Suprapubic skin (tissue), 4 donors: Measurements from ENCODE around the gene PACSIN2. TPM values are rescaled to one million over a fixed set of nuclear protein-coding genes. Genes with fewer than 3 reads are reported as not detected.

Experiments
- DNase-seq, 2 donors: peaks; one replicate each; pipeline ENCODE4 v3.0.0-alpha.2; 2019; ENCODE audit warnings: low spot score in 2 of 2
- H3K27ac ChIP-seq: fragments of 200-600 bp; sonication (generic); one replicate; pipeline ENCODE4 v1.5.1; 2019
- H3K27me3 ChIP-seq: fragments of 200-600 bp; sonication (generic); one replicate; pipeline ENCODE4 v1.5.1; 2019
- H3K36me3 ChIP-seq: fragments of 200-600 bp; sonication (generic); one replicate; pipeline ENCODE4 v1.5.1; 2019
- H3K4me1 ChIP-seq: fragments of 200-600 bp; sonication (generic); one replicate; pipeline ENCODE4 v1.5.1; 2019
- H3K4me3 ChIP-seq: fragments of 200-600 bp; sonication (generic); one replicate; pipeline ENCODE4 v1.5.1; 2019; ENCODE audit warnings: mild to moderate bottlenecking
- H3K9me3 ChIP-seq: fragments of 200-600 bp; sonication (generic); one replicate; pipeline ENCODE4 v1.5.1; 2019
- CTCF ChIP-seq, 2 donors: fragments of 200-600 bp in 1 of 2; fragments of 450-650 bp in 1 of 2; sonication (generic) in 1 of 2; IDR thresholded peaks; one replicate each; pipeline ENCODE4 v1.5.1; 2016 to 2019; ENCODE audit warnings: antibody characterized with exemption in 2 of 2, mild to moderate bottlenecking in 1 of 2, moderate library complexity in 1 of 2
- EP300 ChIP-seq: sonication (generic); formaldehyde crosslinking; IDR thresholded peaks from one replicate; pipeline ENCODE4 v1.6.1; 2017; ENCODE audit warnings: antibody characterized with exemption
- POLR2A ChIP-seq, 2 donors: fragments of 450-650 bp; IDR thresholded peaks; one replicate each; pipeline ENCODE4 v1.6.1; 2017; ENCODE audit warnings: antibody characterized with exemption in 2 of 2, mild to moderate bottlenecking in 2 of 2, moderate library complexity in 2 of 2
- POLR2AphosphoS5 ChIP-seq, 3 donors: sonication (generic); formaldehyde crosslinking; IDR thresholded peaks; one replicate each; pipeline ENCODE4 v1.6.1; 2017; ENCODE audit warnings: antibody characterized with exemption in 3 of 3
- WGBS: methylation state at CpG from one replicate; pipeline ENCODE4 v1.1.5; 2018; 5-methylcytosine and 5-hydroxymethylcytosine counted together
- total RNA-seq, 4 donors: library from RNA; depleted of rRNA; stranded (reverse); fragments of >200 nt; gene quantifications; one replicate each; pipeline ENCODE4 v1.1.0, GENCODE V29; 2016

Gene PACSIN2
- total RNA-seq, 4 donors from 2014 or later: 38.9 to 74.8 (median 55.3) TPM

DNA sequence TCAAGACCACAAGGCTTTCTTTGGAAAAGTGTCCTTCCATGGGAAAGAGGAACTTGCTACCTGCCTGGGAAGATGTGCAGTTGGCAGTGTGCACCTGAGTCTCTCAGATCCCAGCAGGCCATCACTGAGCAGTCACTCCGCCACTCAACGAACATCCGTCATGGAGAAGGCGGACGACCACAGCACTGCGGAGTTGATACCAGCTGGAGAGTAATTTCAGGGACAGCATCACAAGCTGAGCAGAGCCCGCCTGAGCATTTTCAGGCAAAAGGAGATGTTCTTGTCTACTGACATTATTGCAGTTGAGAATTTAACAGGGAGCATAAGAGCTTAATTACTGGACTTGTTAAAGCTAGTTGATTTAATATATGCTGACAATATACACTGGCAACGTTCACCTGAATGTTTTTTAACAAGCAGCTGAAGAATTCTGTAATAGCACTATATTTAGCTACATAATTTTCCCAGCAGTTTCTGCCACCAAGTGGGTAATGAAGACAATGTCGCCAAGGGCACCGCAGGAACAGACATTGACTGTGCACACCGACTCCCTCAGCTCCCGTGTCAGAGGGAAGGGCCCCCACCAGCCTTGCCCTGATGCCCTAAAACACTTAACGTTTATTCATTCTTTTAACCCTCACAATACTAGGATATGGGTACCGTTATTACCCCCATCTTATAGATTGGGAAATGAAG lies 105.4 kb downstream of the PACSIN2 start:
- WGBS: 58% methylated on average over 14 of the region's 14 CpGs
- H3K36me3 ChIP-seq: peaks cover 9% of the 10 kb centered on the region
- no peaks in the 10 kb centered on the region for H3K27me3 ChIP-seq
- DNase-seq: no peak
- H3K9me3 ChIP-seq: no peaks in the 10 kb centered on the region
- H3K4me3 ChIP-seq: no peak overlapping the region
- H3K27ac ChIP-seq: peak overlapping the region; percentile 18
- peaks cover 62% of the 10 kb centered on the region for H3K4me1 ChIP-seq
- TF ChIP-seq POLR2AphosphoS5 (IDR thresholded peaks at IDR 0.05) (no peak), EP300 (no peak), POLR2A (IDR thresholded peaks at IDR 0.05) (no peak), CTCF (IDR thresholded peaks at IDR 0.05) (no peak)

GRCh38 chr22:42908374-42908746 lies 106.6 kb downstream of the PACSIN2 start:
- H3K36me3 ChIP-seq: peaks cover 9% of the 10 kb centered on the region
- WGBS: 62% methylated on average over 6 of the region's 6 CpGs
- TF ChIP-seq EP300 (no peak), CTCF (IDR thresholded peaks at IDR 0.05) (no peak), POLR2A (IDR thresholded peaks at IDR 0.05) (no peak), POLR2AphosphoS5 (IDR thresholded peaks at IDR 0.05) (no peak)
- H3K27me3 ChIP-seq: no peaks in the 10 kb centered on the region
- peak overlapping the region; percentile 68 for H3K27ac ChIP-seq
- H3K4me1 ChIP-seq: peaks cover 66% of the 10 kb centered on the region
- H3K9me3 ChIP-seq: no peaks in the 10 kb centered on the region
- DNase-seq: no peak
- H3K4me3 ChIP-seq: no peak overlapping the region

- Histone ChIP-seq H3K4me1 (peaks cover 68% of the 10 kb centered on the region), H3K36me3 (peaks cover 9% of the 10 kb centered on the region), H3K27ac (peak overlapping the region; percentile 68), H3K4me3 (no peak overlapping the region), H3K9me3 (no peaks in the 10 kb centered on the region), H3K27me3 (no peaks in the 10 kb centered on the region)
- WGBS: 55% methylated on average over 16 of the region's 26 CpGs
- DNase-seq: no peak
- TF ChIP-seq EP300 (no peak), POLR2A (IDR thresholded peaks at IDR 0.05) (no peak), POLR2AphosphoS5 (IDR thresholded peaks at IDR 0.05) (no peak), CTCF (IDR thresholded peaks at IDR 0.05) (no peak)
Measured at GRCh38 chr22:42907404-42908373, 107.3 kb downstream of the PACSIN2 start.

DNA sequence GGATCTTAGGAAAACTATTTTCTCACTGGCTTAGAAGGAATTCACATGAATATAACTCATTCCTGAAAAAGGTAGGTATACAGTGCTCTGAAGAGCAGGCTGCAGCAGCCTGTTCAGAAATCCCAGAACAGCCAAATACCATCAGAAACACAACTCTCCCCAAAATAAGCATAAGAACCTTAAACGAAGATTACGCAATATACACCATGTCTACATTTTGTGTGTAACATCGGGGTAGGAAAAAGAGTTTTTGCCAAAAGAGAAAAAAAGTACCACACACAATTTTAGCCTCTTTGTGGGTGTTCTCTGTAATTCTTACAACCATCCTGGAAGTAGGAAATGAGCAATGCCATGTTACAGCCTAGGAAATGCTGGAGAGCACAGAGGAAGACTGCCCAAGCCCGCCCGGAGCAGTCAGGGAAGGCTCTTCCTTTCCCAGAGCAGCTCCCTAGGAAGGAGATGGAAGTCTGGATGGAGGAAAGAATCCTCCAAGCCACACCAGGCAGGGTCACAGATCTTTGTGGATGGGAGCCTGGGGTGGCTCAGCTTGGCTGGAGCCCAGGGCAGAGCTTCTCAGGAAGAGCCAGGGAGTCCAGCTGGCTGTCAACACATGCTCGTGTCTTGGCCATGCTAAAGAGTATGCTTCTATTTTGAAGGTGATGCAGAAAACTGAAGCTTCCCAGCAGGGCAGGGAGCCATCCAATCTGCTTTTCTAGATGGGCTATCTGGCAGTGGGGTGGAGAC lies 108.2 kb downstream of the PACSIN2 start:
- 42% methylated on average over 6 of the region's 6 CpGs for WGBS

More for the DNA sequence above, 108.2 kb downstream of the PACSIN2 start:
- Histone ChIP-seq H3K4me1 (peaks cover 62% of the 10 kb centered on the region), H3K36me3 (peaks cover 9% of the 10 kb centered on the region), H3K27ac (no peak overlapping the region), H3K9me3 (no peaks in the 10 kb centered on the region), H3K4me3 (no peak overlapping the region), H3K27me3 (no peaks in the 10 kb centered on the region)
- no peak for DNase-seq
- TF ChIP-seq POLR2AphosphoS5 (IDR thresholded peaks at IDR 0.05) (peak in 1 of 3 donors; percentile 52), CTCF (IDR thresholded peaks at IDR 0.05) (no peak)
